Measurements from ENCODE around the gene SMC2. TPM values are rescaled to one million over a fixed set of nuclear protein-coding genes. Genes with fewer than 3 reads are reported as not detected.

SMC2 gene
- total RNA-seq, 1 donor from 2014 or later, result 10.3 TPM

- peak overlapping the region; percentile 92 for H3K4me3 Mint-ChIP-seq (ENCODE audit: unreplicated experiment)
- no peaks in the 10 kb centered on the region for H3K36me3 Mint-ChIP-seq (ENCODE audit: unreplicated experiment)
- H3K9me3 Mint-ChIP-seq (ENCODE audit: unreplicated experiment), result no peaks in the 10 kb centered on the region
- H3K4me1 Mint-ChIP-seq (ENCODE audit: low read depth, unreplicated experiment), result peaks cover 7% of the 10 kb centered on the region
- no peak for DNase-seq
- TF ChIP-seq CTCF (IDR thresholded peaks at IDR 0.05; ENCODE audit: partially characterized antibody, unreplicated experiment), result no peak
- H3K27ac Mint-ChIP-seq (ENCODE audit: unreplicated experiment), result peak overlapping the region; percentile 28
- no peaks in the 10 kb centered on the region for H3K27me3 Mint-ChIP-seq (ENCODE audit: unreplicated experiment)
These were observed 466 bp downstream of the SMC2 start for GRCh38 chr9:104094534-104095015.

- H3K27me3 Mint-ChIP-seq (ENCODE audit: unreplicated experiment), result no peaks in the 10 kb centered on the region
- H3K9me3 Mint-ChIP-seq (ENCODE audit: unreplicated experiment), result no peaks in the 10 kb centered on the region
- H3K27ac Mint-ChIP-seq (ENCODE audit: unreplicated experiment), result no peak overlapping the region
- no peaks in the 10 kb centered on the region for H3K36me3 Mint-ChIP-seq (ENCODE audit: unreplicated experiment)
- DNase-seq, result no peak
- no peaks in the 10 kb centered on the region for H3K4me1 Mint-ChIP-seq (ENCODE audit: low read depth, unreplicated experiment)
- H3K4me3 Mint-ChIP-seq (ENCODE audit: unreplicated experiment), result no peak overlapping the region
- TF ChIP-seq CTCF (IDR thresholded peaks at IDR 0.05; ENCODE audit: partially characterized antibody, unreplicated experiment), result no peak
These were observed 5.5 kb downstream of the SMC2 start for GRCh38 chr9:104099630-104100029.

- Mint-ChIP-seq H3K36me3 (ENCODE audit: unreplicated experiment) (no peaks in the 10 kb centered on the region), H3K9me3 (ENCODE audit: unreplicated experiment) (no peaks in the 10 kb centered on the region), H3K4me3 (ENCODE audit: unreplicated experiment) (no peak overlapping the region), H3K4me1 (ENCODE audit: low read depth, unreplicated experiment) (no peaks in the 10 kb centered on the region), H3K27me3 (ENCODE audit: unreplicated experiment) (no peaks in the 10 kb centered on the region), H3K27ac (ENCODE audit: unreplicated experiment) (no peak overlapping the region)
- DNase-seq, result no peak
- no peak for TF ChIP-seq CTCF (IDR thresholded peaks at IDR 0.05; ENCODE audit: partially characterized antibody, unreplicated experiment)
These were observed 10.3 kb downstream of the SMC2 start for GRCh38 chr9:104104360-104104759.

GRCh38 chr9:104107799-104108198 lies 13.7 kb downstream of the SMC2 start:
- H3K27me3 Mint-ChIP-seq (ENCODE audit: unreplicated experiment), result no peaks in the 10 kb centered on the region
- no peak overlapping the region for H3K27ac Mint-ChIP-seq (ENCODE audit: unreplicated experiment)
- no peak for TF ChIP-seq CTCF (IDR thresholded peaks at IDR 0.05; ENCODE audit: partially characterized antibody, unreplicated experiment)
- no peaks in the 10 kb centered on the region for H3K36me3 Mint-ChIP-seq (ENCODE audit: unreplicated experiment)
- no peak overlapping the region for H3K4me3 Mint-ChIP-seq (ENCODE audit: unreplicated experiment)
- no peaks in the 10 kb centered on the region for H3K9me3 Mint-ChIP-seq (ENCODE audit: unreplicated experiment)
- peaks cover 3% of the 10 kb centered on the region for H3K4me1 Mint-ChIP-seq (ENCODE audit: low read depth, unreplicated experiment)
- DNase-seq, result no peak

GRCh38 chr9:104108315-104108714 lies 14.2 kb downstream of the SMC2 start:
- H3K9me3 Mint-ChIP-seq (ENCODE audit: unreplicated experiment), result no peaks in the 10 kb centered on the region
- no peak overlapping the region for H3K4me3 Mint-ChIP-seq (ENCODE audit: unreplicated experiment)
- no peaks in the 10 kb centered on the region for H3K27me3 Mint-ChIP-seq (ENCODE audit: unreplicated experiment)
- DNase-seq, result no peak
- no peak for TF ChIP-seq CTCF (IDR thresholded peaks at IDR 0.05; ENCODE audit: partially characterized antibody, unreplicated experiment)
- H3K4me1 Mint-ChIP-seq (ENCODE audit: low read depth, unreplicated experiment), result peaks cover 3% of the 10 kb centered on the region
- H3K27ac Mint-ChIP-seq (ENCODE audit: unreplicated experiment), result no peak overlapping the region
- no peaks in the 10 kb centered on the region for H3K36me3 Mint-ChIP-seq (ENCODE audit: unreplicated experiment)
